Right ventricle myocardium inferior (tissue), 1 donor: ENCODE data around the gene PRKCE. TPM values are rescaled to one million over a fixed set of nuclear protein-coding genes. Genes with fewer than 3 reads are reported as not detected.

ENCODE experiments used
- ATAC-seq: fragments of 200-7000 bp; cut with Tn5 transposase; one replicate; pipeline ENCODE4 v1.9.1; 2020; ENCODE audit warnings: mild to moderate bottlenecking, moderate library complexity
- DNase-seq: peaks from one replicate; pipeline ENCODE4 v3.0.0; 2021; ENCODE audit errors: missing footprints
- intact Hi-C: fragments of 100-400 bp; cut with DNase I; formaldehyde crosslinking; loops from one replicate; pipeline ENCODE4 v1.11.0; 2022
- total RNA-seq: library from RNA; stranded (reverse); fragmentation: NEBNext Ultra II Directional; extraction: Animal tissue kit (Norgen Biotek cat#: 25700); gene quantifications from one replicate; pipeline ENCODE4 v1.2.1, GENCODE V29; 2021
- donor health status: DM: no; HTN: yes; CAD: no; lungs with severe emphysema.

The PRKCE gene
- total RNA-seq, 1 donor from 2014 or later: 17.8 TPM

DNA sequence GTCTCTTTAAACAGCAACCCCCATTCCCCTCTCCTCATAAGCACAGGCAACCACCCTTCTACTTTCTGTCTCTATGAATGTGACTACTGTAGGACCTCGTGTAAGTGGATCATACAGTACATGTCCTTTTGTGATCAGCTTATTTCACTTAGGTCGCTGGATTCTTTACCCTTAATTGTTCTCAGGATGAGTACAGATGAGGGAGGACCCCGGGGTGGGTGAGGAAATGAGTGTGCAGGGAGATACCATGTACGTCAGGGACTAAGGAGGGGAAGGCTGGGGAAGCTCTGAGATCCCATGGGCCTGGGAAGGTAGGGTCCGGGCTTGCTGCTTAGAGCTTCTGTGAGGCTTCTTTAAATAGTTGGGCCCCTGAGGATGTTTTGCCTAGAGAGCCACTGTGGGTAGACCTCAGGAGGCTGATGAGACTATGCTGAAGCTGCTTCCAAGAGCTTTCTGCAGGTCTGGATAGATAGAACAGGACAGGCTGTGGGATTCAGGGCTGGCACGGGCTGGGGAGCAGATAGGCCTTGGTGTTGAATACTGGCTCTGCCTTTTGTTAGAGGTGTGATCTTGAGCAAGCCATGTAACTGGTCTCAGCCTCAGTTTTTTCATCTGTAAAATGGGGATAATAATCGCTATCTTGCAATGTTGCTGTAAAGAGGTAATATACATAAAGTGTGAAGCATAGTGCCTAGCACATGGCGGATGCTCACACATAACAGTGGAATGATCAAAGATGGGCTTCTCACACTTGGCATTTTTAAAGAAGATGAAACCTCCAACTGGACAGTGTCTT lies 155.3 kb downstream of the PRKCE start:
- DNase-seq (no peak), ATAC-seq (no peak)
- intact Hi-C loops: no loop called here

DNA sequence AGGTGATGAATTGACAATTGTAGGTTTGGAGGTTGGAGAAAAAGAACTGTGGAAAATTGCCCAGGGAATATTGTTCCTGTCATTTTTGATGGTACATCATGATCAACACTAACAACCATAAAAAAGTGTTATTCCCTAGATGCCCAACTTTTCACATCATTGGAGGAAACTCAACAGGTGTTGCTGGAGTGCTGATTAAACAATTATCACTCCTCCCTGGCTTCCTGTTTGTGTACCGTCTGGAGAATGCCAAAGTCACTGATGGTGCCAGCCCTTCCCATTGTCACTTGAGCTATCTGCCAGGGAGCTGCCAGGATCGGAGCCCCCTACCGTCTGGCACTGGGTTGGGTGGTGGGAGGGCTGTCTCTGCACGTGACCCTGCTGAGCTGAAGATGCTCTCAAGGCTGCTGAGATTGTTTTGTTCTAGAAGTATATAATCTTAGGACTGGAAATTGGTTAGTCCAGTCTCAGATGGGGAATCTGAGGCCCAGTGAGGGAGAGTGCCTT lies 156.9 kb downstream of the PRKCE start:
- intact Hi-C loops: no loop called here
- ATAC-seq (no peak), DNase-seq (no peak)

DNA sequence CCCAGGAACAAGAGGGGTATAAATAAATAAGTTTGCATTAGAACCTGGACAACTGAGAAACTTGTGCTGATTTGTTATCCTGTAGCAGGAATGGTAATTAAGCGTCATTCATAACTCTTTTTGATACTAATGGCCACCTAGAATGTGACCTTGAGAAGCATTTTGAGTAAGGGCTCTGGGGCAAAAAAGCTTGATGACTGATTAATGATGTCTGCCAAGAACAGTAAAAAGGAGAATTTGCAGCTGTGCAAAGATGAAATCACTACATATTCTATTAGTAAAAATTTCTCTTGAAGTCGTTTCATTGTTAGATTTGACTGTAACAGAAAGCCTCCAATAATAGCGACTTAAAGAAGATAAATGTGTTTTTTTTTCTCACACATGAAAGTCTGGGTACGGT lies 157.7 kb downstream of the PRKCE start:
- no peak for ATAC-seq
- intact Hi-C loops: no loop called here
- DNase-seq: no peak

DNA sequence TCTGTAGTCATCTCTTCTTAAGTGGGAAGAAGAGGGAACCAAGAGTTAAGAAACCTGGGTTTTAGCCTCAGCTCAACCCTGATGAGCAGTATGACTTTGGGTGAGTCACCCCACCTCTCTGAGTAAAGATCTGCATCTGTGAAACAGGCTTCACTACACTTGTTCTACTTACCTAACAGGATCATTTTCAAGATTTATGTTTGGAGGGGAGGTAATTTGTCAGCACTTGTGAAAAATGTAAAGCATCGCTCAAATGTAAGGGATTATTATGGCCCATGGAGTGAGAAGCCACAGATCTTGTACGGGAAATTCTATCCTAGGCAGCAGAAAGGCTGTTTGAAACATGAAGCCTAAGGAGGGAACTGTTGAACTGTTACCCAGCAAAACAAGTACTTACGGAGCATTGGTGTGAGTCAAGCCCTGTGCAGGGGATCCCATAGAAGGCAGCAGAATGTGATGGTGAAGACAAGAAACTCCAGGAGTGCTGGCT lies 160.6 kb downstream of the PRKCE start:
- intact Hi-C loops: no loop called here
- DNase-seq (no peak), ATAC-seq (no peak)

DNA sequence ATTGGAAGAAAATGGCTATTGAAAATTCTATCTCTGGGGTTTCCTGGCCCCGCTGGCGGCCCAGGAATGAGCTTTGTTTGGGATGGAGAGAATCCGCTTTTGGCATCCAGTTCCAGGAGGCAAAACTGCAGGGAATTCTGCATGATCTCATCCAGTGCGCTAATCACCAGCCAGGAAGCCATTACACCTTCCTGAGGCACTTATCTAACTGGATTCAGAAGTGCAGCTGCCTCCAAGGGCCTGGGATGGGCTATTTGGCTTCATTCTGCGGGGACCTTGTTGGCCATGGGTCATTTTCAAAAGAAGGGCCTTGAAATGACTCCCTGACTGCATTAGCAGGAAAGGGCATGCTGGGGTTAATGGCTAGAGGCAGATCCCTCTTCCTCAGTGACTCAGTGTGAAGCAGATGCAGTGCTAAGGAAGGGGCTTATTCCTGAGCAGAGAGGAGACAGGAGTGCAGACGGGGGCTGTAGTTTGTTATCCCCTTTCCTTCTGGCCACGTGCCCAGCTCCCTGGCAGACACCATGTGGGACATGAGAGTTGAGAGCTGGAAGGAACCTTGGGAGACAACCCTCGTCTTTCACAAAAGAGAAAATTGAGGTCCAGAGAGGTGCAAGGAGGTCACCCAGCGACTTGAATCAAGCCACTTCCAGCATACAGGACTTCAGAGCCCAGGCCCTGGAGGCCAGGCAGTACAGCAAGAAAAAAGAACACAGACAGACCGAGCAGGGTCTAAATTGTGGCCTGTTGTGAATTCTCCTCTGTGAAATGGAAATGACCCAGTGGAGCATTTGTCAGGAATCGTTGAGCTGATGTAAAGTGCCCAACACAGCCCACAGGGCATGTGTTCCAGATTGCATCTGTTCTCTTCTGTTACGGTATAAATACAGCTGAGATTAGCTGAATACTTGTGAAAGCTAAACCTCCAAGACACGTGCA lies 161.8 kb downstream of the PRKCE start:
- intact Hi-C loops: no loop called here
- ATAC-seq: peak; percentile 37
- DNase-seq: peak; percentile 55

DNA sequence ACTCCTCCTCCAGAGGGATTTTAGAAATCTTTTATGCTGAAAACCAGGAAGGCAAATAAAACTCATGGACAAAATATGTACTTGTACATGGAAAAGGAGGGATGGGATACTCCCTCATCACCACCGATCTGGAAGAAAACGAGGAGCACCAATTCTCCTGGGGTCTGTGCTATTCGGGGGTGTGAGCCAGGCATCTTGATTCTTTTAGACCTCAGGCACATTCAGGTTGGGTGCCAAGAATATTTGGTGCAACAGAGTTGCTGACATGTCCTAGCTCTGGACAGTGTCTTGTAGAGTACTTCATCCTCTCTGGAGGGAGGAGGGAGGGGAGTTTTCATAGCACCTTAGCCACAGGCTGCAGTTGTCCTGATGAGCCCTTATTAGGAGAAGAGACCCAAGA lies 163.0 kb downstream of the PRKCE start:
- ATAC-seq: peak; percentile 76

DNA sequence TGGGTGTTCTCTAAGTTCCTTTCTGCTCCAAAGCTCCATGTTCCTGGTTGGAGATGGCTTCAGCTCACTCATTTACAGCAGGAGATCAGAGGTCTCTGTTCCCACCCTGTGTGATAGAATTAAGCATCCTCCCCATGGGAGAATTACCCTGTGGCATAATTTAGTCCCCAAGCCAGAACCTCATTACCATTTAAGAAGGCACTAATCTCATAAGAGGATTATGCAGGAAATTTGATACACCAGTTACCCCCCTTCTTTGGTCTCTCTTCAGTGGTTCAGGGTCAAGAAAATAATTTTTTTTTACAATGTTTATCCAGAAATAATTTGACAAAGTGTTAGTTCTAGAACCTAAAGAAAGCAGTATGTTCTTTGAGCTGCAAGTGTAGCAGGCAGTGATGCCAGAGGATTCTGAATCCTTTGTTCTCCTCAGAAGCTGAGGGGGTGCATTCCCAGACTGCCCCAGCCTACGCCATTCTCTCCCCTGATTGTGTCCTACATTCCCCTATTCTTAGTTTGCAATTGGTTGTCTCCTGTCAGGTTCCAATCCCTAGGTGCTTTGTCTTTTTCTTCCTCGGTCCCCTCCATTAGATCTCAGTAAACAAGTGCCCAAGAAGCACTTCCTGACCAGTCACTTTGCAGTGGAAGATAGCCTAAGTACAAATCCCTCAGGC lies 163.6 kb downstream of the PRKCE start:
- DNase-seq (no peak), ATAC-seq (no peak)
- intact Hi-C loops: no loop called here

More for the DNA sequence above, 163.0 kb downstream of the PRKCE start:
- intact Hi-C loops: no loop called here
- DNase-seq: no peak

DNA sequence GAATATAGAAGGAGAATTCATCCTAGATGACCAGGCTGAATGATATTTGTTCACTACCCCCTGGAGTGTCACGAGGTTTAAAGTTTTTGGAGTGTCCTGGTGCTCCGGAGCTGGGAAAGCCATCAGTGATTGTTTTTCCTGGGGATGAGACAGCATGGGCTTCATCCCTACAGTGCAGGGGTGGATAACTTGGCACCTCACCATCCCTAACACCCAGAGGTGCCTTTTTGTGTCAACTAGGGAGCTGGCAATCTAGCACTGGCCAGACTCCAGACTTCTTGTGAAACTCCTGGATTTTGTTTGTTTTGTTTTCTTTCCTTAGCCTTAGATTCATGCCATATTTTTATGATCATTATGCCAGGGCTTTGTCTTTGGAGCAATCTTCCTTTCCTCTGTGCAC lies 164.8 kb downstream of the PRKCE start:
- intact Hi-C loops: no loop called here
- no peak for ATAC-seq
- no peak for DNase-seq

DNA sequence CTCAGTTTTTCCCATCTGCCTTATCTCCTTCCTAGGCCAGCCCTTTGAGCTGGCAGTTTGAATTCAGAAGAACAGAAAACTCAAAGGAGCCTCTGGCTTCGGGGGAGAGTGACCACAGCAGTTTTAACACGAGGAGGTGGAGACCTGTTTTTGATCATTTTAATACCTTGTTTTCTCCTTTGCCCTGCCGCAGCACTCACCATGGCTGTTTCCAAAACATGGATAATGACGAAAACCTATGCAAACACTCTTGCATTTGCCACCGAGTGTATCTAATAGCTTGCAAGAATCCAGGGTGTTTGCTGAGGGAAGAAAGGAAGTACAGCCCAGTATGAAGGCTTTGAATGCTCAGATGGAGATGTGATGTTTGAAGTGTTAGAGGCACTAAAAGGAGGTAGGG lies 167.1 kb downstream of the PRKCE start:
- ATAC-seq (no peak), DNase-seq (no peak)
- intact Hi-C loops: no loop called here

DNA sequence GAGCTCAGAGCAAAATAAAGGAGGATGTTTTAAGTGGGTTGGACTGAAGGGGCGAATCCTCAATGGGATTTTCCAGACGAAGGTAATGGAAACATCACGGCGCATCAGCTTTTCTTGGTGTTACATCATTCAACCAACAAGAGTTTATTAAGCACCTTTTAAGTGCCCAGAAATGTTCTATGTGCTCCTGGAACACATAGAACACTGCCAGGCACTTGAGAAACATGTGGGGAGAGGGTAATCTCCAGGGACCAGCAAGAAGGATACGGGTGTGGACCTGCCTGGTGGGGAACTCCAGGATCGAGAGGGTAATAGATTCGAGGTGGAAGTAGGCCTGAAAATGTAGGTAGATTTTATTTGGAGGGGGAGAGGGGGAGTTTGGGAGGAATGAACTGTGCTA lies 168.6 kb downstream of the PRKCE start:
- intact Hi-C loops: loop anchor here (5.0 kb wide), 2 partner anchors 37 to 62 kb away; no protein-coding TSS in a partner anchor
- DNase-seq (no peak), ATAC-seq (no peak)

DNA sequence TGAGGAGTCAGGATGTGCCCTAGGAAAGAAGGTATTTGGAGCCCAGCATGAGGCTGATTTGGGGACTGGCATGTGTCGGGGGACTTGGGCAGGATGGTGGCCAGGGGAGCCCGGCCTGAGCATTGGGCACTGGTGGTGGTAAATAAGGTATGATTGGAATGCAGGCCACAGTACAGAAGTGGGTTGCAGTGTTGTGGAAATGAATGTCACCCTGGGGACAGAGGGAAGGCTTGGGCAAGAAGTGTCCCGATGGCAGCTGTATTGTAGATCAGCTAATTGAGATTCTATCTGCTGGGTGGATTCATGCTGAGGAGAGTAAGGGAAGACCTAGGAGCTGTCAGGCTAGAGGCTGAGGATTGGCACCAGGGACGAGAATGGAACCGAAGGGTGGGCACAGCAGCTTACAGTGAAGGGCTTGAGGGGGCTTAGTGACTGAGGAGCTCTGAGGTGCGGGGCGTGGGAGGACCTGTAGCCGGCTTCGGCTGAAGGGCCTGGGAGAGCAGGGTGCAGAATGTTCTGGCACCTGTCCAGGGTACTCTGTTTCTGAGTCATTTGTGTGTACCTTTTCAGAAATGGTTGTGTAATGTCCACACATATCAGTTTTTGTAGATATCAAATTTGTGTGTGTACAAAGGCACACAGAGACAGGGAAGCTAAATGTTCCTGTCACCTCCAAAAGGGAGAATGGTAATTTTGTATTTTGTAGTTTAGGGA lies 170.2 kb downstream of the PRKCE start:
- ATAC-seq (peak; percentile 37), DNase-seq (no peak)
- intact Hi-C loops: loop anchor here (2.0 to 5.0 kb wide), 4 partner anchors 36 to 171 kb away; partner anchors contain the start of gene PRKCE

DNA sequence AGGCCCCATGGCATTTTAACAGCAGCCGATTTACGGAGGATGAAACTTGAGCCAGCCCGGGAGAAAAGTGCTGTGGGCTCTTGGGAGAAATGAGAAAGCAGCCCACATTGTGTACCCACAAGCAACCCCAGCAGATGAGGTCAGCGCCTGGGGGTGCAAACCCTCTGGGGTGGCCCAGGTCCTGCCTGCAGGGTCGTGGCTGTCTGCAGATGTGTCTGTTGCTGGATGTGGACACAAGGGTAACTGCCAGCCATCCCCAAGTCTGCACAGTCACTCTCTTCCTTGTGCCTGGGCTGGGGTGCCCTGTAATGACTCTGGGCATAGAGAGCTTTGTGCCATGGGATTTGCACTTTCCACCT lies 170.8 kb downstream of the PRKCE start:
- DNase-seq (peak; percentile 64), ATAC-seq (peak; percentile 1)
- intact Hi-C loops: loop anchor here (2.0 to 5.0 kb wide), 4 partner anchors 35 to 171 kb away; partner anchors contain the start of gene PRKCE

DNA sequence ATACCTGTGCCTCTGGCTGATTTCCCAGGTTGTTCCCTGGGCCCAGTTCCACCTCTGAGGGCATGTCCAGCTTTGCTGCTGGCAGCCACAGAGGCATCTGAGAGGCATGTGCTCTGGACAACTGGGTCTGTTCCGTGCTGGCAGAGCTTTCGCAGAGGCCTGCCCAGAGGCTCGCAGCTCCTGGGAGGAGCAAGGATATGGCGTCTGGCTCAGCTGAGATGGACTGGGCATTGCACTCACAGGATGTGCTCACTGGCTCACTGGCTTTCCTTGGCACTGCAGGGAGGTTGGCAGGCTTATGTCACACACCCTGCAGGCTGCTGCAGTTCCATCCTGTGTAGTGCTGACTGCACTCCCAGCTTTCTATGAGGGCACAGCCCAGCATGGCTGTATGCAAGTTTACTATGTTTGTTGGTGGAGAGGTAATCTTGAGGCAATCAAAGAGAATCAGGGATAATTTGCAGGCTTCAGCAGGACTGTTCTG lies 172.3 kb downstream of the PRKCE start:
- intact Hi-C loops: loop anchor here (2.0 to 5.0 kb wide), 4 partner anchors 34 to 173 kb away; partner anchors contain the start of gene PRKCE
- ATAC-seq: peak; percentile 94
- DNase-seq: peak; percentile 89

DNA sequence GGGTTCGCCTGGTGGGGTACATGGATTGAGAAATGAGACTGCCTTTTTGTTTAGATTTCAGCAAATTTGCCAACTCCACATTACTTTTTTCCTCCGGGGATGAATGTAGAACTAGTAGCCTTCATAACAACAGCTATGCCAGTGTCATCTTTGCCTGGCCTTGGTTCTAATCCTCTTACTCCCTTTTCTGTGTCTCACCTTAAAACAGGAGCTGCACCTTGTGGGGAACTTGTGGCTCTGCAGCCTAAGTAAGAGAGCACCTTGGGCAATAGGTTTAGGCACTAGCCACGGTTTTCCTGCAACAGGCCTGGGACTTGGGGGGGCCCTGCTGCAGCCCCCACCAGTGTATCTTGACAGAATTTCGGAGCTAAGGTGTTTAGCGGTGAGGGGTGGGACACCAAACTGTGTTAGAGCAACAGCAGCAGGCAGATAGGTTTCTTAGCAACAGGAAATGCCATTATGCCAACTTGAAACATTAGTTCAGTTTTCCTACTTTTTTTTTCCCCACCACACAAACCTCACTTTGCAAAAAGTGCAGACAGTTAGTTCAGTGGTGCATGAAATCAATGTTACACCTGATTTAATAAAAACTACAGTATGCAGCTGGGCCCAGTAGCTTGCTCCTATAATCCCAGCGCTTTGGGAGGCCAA lies 173.7 kb downstream of the PRKCE start:
- no peak for DNase-seq

DNA sequence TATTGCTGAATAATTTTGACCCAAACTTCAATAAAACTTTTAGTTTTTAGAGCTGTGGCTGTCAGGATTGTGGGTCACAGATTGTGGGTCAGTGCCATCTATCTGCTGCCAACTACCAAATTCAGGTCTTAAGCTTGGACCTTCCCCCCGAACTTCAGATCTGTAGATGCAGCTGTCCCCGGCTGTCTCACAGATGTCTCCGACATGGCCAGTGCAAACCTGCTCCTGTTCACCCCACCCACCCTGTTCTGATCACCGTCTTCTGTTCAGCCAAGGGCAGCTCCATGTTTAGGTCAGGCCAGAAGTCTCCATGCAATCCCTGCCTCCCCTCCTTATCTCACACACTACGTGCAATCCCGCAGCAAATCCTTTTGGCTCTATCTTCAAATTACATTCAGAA lies 175.0 kb downstream of the PRKCE start:
- intact Hi-C loops: no loop called here
- ATAC-seq (no peak), DNase-seq (no peak)

More for the DNA sequence above, 173.7 kb downstream of the PRKCE start:
- no peak for ATAC-seq
- intact Hi-C loops: no loop called here

DNA sequence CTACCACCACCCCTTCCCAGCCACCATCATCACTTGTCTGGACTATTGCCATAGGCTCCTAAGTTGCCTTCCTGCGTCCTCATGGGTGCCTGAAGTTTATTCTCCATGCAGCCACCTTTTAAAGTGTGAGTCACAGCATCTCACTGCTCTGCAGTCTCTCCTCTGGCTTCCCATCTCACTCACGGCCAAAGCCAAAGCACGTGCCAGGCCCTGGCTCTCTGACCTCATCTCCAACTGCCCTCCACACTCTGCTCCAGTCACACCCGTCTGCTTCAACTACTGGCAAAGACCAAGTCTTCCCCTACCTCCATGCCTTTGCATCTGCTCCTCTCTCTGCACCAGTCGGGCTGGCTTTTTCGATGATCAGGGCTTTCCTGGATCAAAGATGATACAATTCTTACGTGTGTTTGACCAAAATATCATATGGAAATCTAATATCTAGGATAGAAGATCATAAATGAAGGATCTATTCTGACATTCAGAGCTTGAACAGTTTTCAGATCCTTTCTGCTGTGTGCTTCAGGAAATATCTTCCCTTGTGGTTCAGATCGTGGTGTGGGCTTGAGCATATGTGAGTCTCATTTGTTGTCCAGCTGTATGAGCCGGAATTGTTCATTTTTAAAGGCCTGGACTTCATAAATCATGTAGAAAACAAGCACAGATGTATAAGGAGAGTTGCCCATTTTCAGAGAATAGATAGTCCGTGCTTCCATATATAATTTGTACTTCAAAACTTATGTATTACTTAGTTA lies 175.6 kb downstream of the PRKCE start:
- intact Hi-C loops: no loop called here
- peak; percentile 67 for DNase-seq
- no peak for ATAC-seq

DNA sequence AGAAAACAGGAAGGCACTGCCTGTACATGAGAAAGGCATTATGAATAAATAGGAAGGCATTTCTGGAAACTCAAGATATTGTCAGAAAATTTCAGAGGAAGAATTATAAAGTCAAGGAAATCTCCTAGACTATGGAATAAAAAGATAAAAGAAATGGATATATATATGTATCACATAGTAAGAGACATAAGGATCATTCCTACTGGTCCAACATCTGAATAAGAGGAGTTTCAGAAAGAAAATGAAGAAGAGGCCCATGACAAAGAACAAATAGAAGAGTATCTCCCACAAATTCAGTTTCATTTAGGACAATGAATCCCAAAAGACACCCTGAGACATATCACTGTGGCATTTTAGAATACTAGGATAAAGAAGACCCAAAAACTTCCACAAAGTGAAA lies 178.8 kb downstream of the PRKCE start:
- intact Hi-C loops: no loop called here
- no peak for ATAC-seq
- no peak for DNase-seq
